GM12878 (cell line): ENCODE data around the gene BUB1. TPM values are rescaled to one million over a fixed set of nuclear protein-coding genes. Genes with fewer than 3 reads are reported as not detected.

Experiments used
- ATAC-seq: fragments of 200-7000 bp; cut with Tn5 transposase; 3 replicates; pipeline ENCODE4 v1.9.1; 2020; ENCODE audit warnings: mild to moderate bottlenecking, moderate library complexity
- BruUV-seq: library from RNA; stranded (reverse); fragments of 400-500 nt; replicated peaks from 2 replicates; lab custom pipeline; 2021; lab: Mats Ljungman, UMichigan
- CTCF ChIA-PET: fragments of 300-600 bp; sonication (Branson Sonifier 250); formaldehyde crosslinking; extraction: SDS; loops from one replicate; lab custom pipeline; 2021; ENCODE audit warnings: inconsistent platforms; lab: Yijun Ruan, JAX
- POLR2A ChIA-PET: fragments of 350-600 bp; formaldehyde crosslinking; extraction: SDS; loops from one replicate; lab custom pipeline; 2021; ENCODE audit warnings: inconsistent platforms; lab: Charles Lee
- RAD21 ChIA-PET: fragments of 300-600 bp; sonication (Branson Sonifier 250); formaldehyde crosslinking; loops from one replicate; lab custom pipeline; 2023; ENCODE audit warnings: antibody characterized with exemption; ENCODE audit not compliant: unreplicated experiment; lab: Charles Lee
- SMC1A ChIA-PET: fragments of 300-600 bp; sonication (Branson Sonifier 250); formaldehyde crosslinking; loops from one replicate; lab custom pipeline; 2023; ENCODE audit not compliant: unreplicated experiment, uncharacterized antibody; lab: Charles Lee
- DNase-seq: peaks from one replicate; pipeline ENCODE4 v3.0.0-alpha.2; 2011; ENCODE audit warnings: low read depth, low spot score
- FAIRE-seq: peaks from 3 replicates; lab custom pipeline; 2011; peaks lifted over from hg19 to GRCh38; lab: Jason Lieb, UNC
- H2AFZ ChIP-seq: 2 replicates; pipeline ENCODE4 v1.6.0; 2011; ENCODE audit warnings: low read depth, low read length, control low read depth; ENCODE audit not compliant: control insufficient read depth
- H3K27ac ChIP-seq: 2 replicates; pipeline ENCODE4 v1.5.1; 2011; ENCODE audit warnings: control low read depth; ENCODE audit not compliant: control insufficient read depth, insufficient read depth
- H3K27me3 ChIP-seq, 2 experiments: replicated peaks in 1 of 2; 2 replicates each; pipeline versions ENCODE4 v1.6.0 to v1.6.1; 2011; ENCODE audit warnings: low read length in 1 of 2; ENCODE audit not compliant: control insufficient read depth in 2 of 2, insufficient read depth in 2 of 2
- H3K36me3 ChIP-seq, 2 experiments: 2 replicates each; pipeline ENCODE4 v1.5.1; 2011; ENCODE audit warnings: low read length in 1 of 2; ENCODE audit not compliant: control insufficient read depth in 2 of 2, insufficient read depth in 2 of 2
- H3K4me1 ChIP-seq: 2 replicates; pipeline ENCODE4 v1.6.1; 2011; ENCODE audit warnings: mild to moderate bottlenecking, low read length, moderate library complexity, mixed read lengths; ENCODE audit not compliant: control insufficient read depth, insufficient read depth
- H3K4me2 ChIP-seq: 2 replicates; pipeline ENCODE4 v1.6.0; 2011; ENCODE audit warnings: control low read depth; ENCODE audit not compliant: control insufficient read depth, insufficient read depth
- H3K4me3 ChIP-seq: fragments of 200-600 bp; sonication (generic); 2 replicates; pipeline ENCODE4 v1.5.1; 2016
- H3K79me2 ChIP-seq: 2 replicates; pipeline ENCODE4 v1.6.0; 2011; ENCODE audit warnings: low read length; ENCODE audit not compliant: control insufficient read depth, insufficient read depth
- H3K9ac ChIP-seq: 2 replicates; pipeline ENCODE4 v1.8.0; 2011; ENCODE audit warnings: low read length, control low read depth, mixed read lengths; ENCODE audit not compliant: control insufficient read depth, insufficient read depth
- H3K9me3 ChIP-seq: replicated peaks from 3 replicates; pipeline ENCODE4 v1.5.1; 2011; ENCODE audit warnings: mild to moderate bottlenecking, low read length; ENCODE audit not compliant: control insufficient read depth, insufficient read depth
- H4K20me1 ChIP-seq: 2 replicates; pipeline ENCODE4 v1.6.0; 2011; ENCODE audit not compliant: control insufficient read depth, insufficient read depth
- CBFB ChIP-seq: IDR thresholded peaks from 2 replicates; pipeline ENCODE4 v1.6.1; 2016; ENCODE audit warnings: antibody characterized with exemption, low read depth
- DPF2 ChIP-seq: fragments of 450-650 bp; IDR thresholded peaks from 2 replicates; pipeline ENCODE4 v1.6.1; 2017; ENCODE audit warnings: mild to moderate bottlenecking
- JUNB ChIP-seq: IDR thresholded peaks from 2 replicates; pipeline ENCODE4 v1.6.1; 2016; ENCODE audit warnings: antibody characterized with exemption, mild to moderate bottlenecking
- LARP7 ChIP-seq: fragments of 450-650 bp; IDR thresholded peaks from 2 replicates; pipeline ENCODE4 v1.6.1; 2017; ENCODE audit warnings: mild to moderate bottlenecking
- NRF1 ChIP-seq: conservative IDR thresholded peaks from 2 replicates; pipeline ENCODE4 v1.6.1; 2011; ENCODE audit warnings: mild to moderate bottlenecking, low read depth, low read length, improper control_type of control experiment
- RAD51 ChIP-seq: fragments of 450-650 bp; IDR thresholded peaks from 2 replicates; pipeline ENCODE4 v1.6.1; 2016; ENCODE audit warnings: moderate library complexity, mild to moderate bottlenecking, inconsistent platforms
- ZNF217 ChIP-seq: fragments of 450-650 bp; IDR thresholded peaks from 2 replicates; pipeline ENCODE4 v1.6.1; 2017; ENCODE audit warnings: antibody characterized with exemption, mild to moderate bottlenecking
- WGBS: methylation state at CpG from one replicate; pipeline ENCODE4 v1.1.6; 2016; ENCODE audit warnings: low lambda C conversion rate; ENCODE audit not compliant: insufficient replicate concordance, insufficient coverage; ENCODE audit errors: missing lambda C conversion rate; 5-methylcytosine and 5-hydroxymethylcytosine counted together
- in situ Hi-C: fragments of 300-500 bp; cut with MboI; formaldehyde crosslinking; loops from 9 replicates; pipeline ENCODE4 v1.14.3; 2018; ENCODE audit warnings: mixed read lengths
- intact Hi-C: fragments of 100-400 bp; cut with micrococcal nuclease; formaldehyde crosslinking; loops from one replicate; pipeline ENCODE4 v1.14.2; 2022; ENCODE audit not compliant: unreplicated experiment
- polyA plus RNA-seq, 11 experiments: library from polyadenylated mRNA; depleted of rRNA in 4 of 11; unstranded in 6 of 11; stranded (reverse) in 5 of 11; fragments of >200 nt; fragmentation: Nextera tagmentation in 4 of 11; fragmentation: Illumina TruSeq in 1 of 11; extraction: Ambion mirVana in 4 of 11; extraction: Trizol in 1 of 11; gene quantifications; 1 replicate in 1 of 11; 2 replicates in 10 of 11; pipeline versions ENCODE4 v1.2.1 to v1.2.3, GENCODE V29; 2011 to 2016; ENCODE audit warnings: inconsistent platforms in 2 of 11, missing spikeins in 2 of 11, low read depth in 1 of 11
- total RNA-seq, 4 experiments: library from RNA; depleted of rRNA in 3 of 4; stranded (reverse); fragments of >200 nt in 3 of 4; fragmentation: Illumina TruSeq in 1 of 4; extraction: Trizol in 1 of 4; gene quantifications; 2 replicates each; pipeline versions ENCODE4 v1.2.1 to v1.2.3, GENCODE V29; 2013 to 2021
- TF ChIP-seq, protein P1 (sequence below): fragments of 450-650 bp; conservative IDR thresholded peaks from 2 replicates; pipeline ENCODE4 v1.6.1; 2017; ENCODE audit warnings: mild to moderate bottlenecking, moderate library complexity

Gene BUB1
- total and polyA plus RNA-seq, 10 of the 15 experiments (the other 5 are each of a cell fraction or from before 2014, with no cell fraction given): 52.4 to 142 (median 88.9) TPM

DNA sequence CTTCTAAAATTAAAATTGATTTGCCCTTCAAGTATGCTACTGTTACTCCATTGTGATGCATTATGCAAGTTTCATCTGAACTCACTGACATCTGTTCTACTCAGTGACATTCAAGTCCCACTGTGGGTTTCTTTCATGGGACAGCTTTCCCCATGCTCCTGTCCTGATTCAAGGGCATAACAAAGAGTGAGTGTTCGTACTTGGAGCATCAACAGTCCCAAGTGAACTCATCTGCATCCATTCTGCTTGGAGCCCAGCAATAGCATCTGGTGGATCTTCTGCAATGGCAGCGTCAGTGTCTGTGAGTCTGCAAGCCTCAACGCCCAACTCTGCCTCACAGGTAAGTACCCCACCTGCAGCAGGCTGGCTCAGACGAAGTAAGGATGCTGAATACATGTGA, 27.5 kb downstream of the BUB1 start (continued):
- no peak for TF ChIP-seq CBFB

DNA sequence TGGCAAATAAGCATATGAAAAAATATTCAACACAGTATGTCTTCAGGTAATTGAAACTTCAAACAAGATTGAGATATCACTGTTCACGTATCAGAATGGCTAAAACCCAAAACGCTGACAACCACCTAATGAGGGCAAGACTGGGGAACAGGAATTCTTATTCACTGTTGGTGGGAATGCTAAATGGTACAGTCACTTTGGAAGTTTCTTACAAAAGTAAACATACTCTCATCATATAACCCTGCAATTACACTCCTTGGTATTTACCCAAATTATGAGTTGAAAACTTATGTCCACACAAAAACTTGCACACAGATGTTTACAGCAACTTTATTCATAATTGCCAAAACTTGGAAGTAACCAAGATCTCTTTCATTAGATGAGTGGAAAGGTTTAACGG, 30.1 kb downstream of the BUB1 start:
- Histone ChIP-seq H3K4me2 (no peak overlapping the region), H2AFZ (no peak overlapping the region), H3K27me3 (no peaks in the 10 kb centered on the region), H3K9ac (no peak overlapping the region), H3K27ac (no peak overlapping the region), H3K4me1 (no peaks in the 10 kb centered on the region), H4K20me1 (no peaks in the 10 kb centered on the region), H3K4me3 (no peak overlapping the region), H3K36me3 (peaks cover 3 to 30% of the 10 kb centered on the region in 2 experiments), H3K79me2 (no peaks in the 10 kb centered on the region), H3K9me3 (no peaks in the 10 kb centered on the region)
- 92% methylated on average over 3 of the region's 3 CpGs for WGBS
- ChIA-PET SMC1A (interaction anchor here (0.6 to 1.3 kb wide), 3 partner anchors 30 to 107 kb away, joined by 3 to 4 read pairs (median 3); partner anchors contain the start of gene BUB1), RAD21 (no interaction called here), CTCF (no interaction called here), POLR2A (no interaction called here)
- FAIRE-seq: no peak
- no peak for ATAC-seq
- intact Hi-C loops (no loop called here), in situ Hi-C loops (no loop called here)
- TF ChIP-seq JUNB: no peak
- DNase-seq: no peak
- no TSS peak for BruUV-seq

DNA sequence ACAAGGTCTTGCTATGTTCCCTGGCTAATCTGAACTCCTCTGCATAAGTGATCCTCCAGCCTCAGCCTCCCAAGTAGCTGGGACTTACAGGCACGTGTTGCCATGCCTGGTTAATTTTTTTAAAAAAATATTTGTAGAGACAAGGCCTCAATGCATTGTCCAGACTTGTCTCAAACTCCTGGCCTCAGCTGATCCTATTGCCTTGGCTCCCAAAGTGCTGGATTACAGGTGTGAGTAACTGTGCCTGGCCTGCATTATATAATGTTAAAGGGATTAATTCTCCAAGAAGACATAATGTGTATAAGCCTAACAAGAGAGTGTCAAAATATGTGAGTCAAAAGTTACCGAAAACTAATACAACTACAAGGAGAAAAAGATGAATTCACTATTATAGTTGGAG, 32.2 kb downstream of the BUB1 start:
- intact Hi-C loops (no loop called here), in situ Hi-C loops (no loop called here)
- FAIRE-seq: peak; percentile 7
- peaks cover 3 to 26% of the 10 kb centered on the region in 2 experiments for H3K36me3 ChIP-seq
- H4K20me1 ChIP-seq: no peaks in the 10 kb centered on the region
- TF ChIP-seq NRF1: no peak
- TF ChIP-seq, protein P1, sequence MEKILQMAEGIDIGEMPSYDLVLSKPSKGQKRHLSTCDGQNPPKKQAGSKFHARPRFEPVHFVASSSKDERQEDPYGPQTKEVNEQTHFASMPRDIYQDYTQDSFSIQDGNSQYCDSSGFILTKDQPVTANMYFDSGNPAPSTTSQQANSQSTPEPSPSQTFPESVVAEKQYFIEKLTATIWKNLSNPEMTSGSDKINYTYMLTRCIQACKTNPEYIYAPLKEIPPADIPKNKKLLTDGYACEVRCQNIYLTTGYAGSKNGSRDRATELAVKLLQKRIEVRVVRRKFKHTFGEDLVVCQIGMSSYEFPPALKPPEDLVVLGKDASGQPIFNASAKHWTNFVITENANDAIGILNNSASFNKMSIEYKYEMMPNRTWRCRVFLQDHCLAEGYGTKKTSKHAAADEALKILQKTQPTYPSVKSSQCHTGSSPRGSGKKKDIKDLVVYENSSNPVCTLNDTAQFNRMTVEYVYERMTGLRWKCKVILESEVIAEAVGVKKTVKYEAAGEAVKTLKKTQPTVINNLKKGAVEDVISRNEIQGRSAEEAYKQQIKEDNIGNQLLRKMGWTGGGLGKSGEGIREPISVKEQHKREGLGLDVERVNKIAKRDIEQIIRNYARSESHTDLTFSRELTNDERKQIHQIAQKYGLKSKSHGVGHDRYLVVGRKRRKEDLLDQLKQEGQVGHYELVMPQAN: no peak
- no peak for TF ChIP-seq DPF2
- no peak for TF ChIP-seq LARP7
- no peak for TF ChIP-seq ZNF217
- TF ChIP-seq RAD51: no peak
- no peaks in the 10 kb centered on the region for H3K4me1 ChIP-seq
- POLR2A ChIA-PET: interaction anchor here (1.0 kb wide), 1 partner anchor 12 kb away, joined by 4 read pairs; no protein-coding TSS in a partner anchor
- DNase-seq: no peak
- no TSS peak for BruUV-seq
- no peak for ATAC-seq
- no peak overlapping the region for H3K4me3 ChIP-seq
- H2AFZ ChIP-seq: no peak overlapping the region
- H3K27ac ChIP-seq: no peak overlapping the region
- no peaks in the 10 kb centered on the region for H3K9me3 ChIP-seq
- RAD21 ChIA-PET: interaction anchor here (0.6 kb wide), 1 partner anchor 33 kb away, joined by 3 read pairs; the partner anchor contains the start of gene BUB1
- CTCF ChIA-PET: no interaction called here
- SMC1A ChIA-PET: no interaction called here
- no peaks in the 10 kb centered on the region for H3K27me3 ChIP-seq
- 68% methylated on average over 2 of the region's 2 CpGs for WGBS
- H3K4me2 ChIP-seq: no peak overlapping the region
- H3K9ac ChIP-seq: no peak overlapping the region
- H3K79me2 ChIP-seq: no peaks in the 10 kb centered on the region
